H9 (cell line): Measurements from ENCODE around the gene ANKH. TPM values are rescaled to one million over a fixed set of nuclear protein-coding genes. Genes with fewer than 3 reads are reported as not detected.

Experiments
- DNase-seq: peaks from one replicate; pipeline ENCODE4 v3.0.0-alpha.2; 2017
- H2AFZ ChIP-seq: one replicate; pipeline ENCODE4 v1.6.1; 2013; ENCODE audit warnings: mild to moderate bottlenecking, low read length, control low read depth, moderate library complexity
- H2AK5ac ChIP-seq: 2 replicates; pipeline ENCODE4 v1.6.1; 2013; ENCODE audit warnings: low read length, control low read depth, mixed read lengths; ENCODE audit not compliant: insufficient read length
- H2BK120ac ChIP-seq: one replicate; pipeline ENCODE4 v1.6.1; 2013; ENCODE audit warnings: low read depth, mild to moderate bottlenecking, low read length, control low read depth, inconsistent platforms; ENCODE audit not compliant: poor library complexity, severe bottlenecking
- H2BK12ac ChIP-seq: 2 replicates; pipeline ENCODE4 v1.6.1; 2013; ENCODE audit warnings: low read length, control low read depth, mixed read lengths, low read depth; ENCODE audit not compliant: insufficient read length
- H2BK15ac ChIP-seq: 2 replicates; pipeline ENCODE4 v1.6.1; 2013; ENCODE audit warnings: low read depth, low read length, control low read depth
- H2BK20ac ChIP-seq: one replicate; pipeline ENCODE4 v1.6.1; 2013; ENCODE audit warnings: low read depth, mild to moderate bottlenecking, low read length, control low read depth, inconsistent platforms; ENCODE audit not compliant: poor library complexity, severe bottlenecking
- H2BK5ac ChIP-seq: 2 replicates; pipeline ENCODE4 v1.6.1; 2013; ENCODE audit warnings: low read length, control low read depth, mixed read lengths; ENCODE audit not compliant: insufficient read length
- H3K14ac ChIP-seq: 2 replicates; pipeline ENCODE4 v1.6.1; 2013; ENCODE audit warnings: low read length, control low read depth; ENCODE audit not compliant: insufficient read depth
- H3K18ac ChIP-seq: 2 replicates; pipeline ENCODE4 v1.6.1; 2013; ENCODE audit warnings: low read depth, mild to moderate bottlenecking, mixed read lengths, low read length, control low read depth; ENCODE audit not compliant: insufficient read length
- H3K23ac ChIP-seq: 2 replicates; pipeline ENCODE4 v1.6.1; 2013; ENCODE audit warnings: low read length, control low read depth, mixed read lengths, low read depth; ENCODE audit not compliant: insufficient read length
- H3K23me2 ChIP-seq: 2 replicates; pipeline ENCODE4 v1.6.1; 2013; ENCODE audit warnings: low read depth, mild to moderate bottlenecking, mixed read lengths, low read length, control low read depth; ENCODE audit not compliant: insufficient read length, poor library complexity, severe bottlenecking
- H3K27ac ChIP-seq: 2 replicates; pipeline ENCODE4 v1.5.1; 2013; ENCODE audit warnings: low read length, control low read depth, mixed read lengths, low read depth; ENCODE audit not compliant: insufficient read length
- H3K27me3 ChIP-seq: 2 replicates; pipeline ENCODE4 v1.6.1; 2013; ENCODE audit warnings: low read length, control low read depth, inconsistent platforms; ENCODE audit not compliant: insufficient read depth
- H3K4ac ChIP-seq: 2 replicates; pipeline ENCODE4 v1.6.1; 2013; ENCODE audit warnings: low read depth, mild to moderate bottlenecking, control low read depth, inconsistent platforms, low read length, moderate library complexity
- H3K4me1 ChIP-seq: 2 replicates; pipeline ENCODE4 v1.6.1; 2013; ENCODE audit warnings: low read length, control low read depth, inconsistent platforms; ENCODE audit not compliant: insufficient read depth
- H3K4me2 ChIP-seq: 2 replicates; pipeline ENCODE4 v1.6.1; 2013; ENCODE audit warnings: low read length, control low read depth, mixed read lengths; ENCODE audit not compliant: insufficient read length, insufficient read depth
- H3K56ac ChIP-seq: 2 replicates; pipeline ENCODE4 v1.6.1; 2013; ENCODE audit warnings: low read depth, mild to moderate bottlenecking, mixed read lengths, low read length, control low read depth; ENCODE audit not compliant: insufficient read length
- H3K79me1 ChIP-seq: 2 replicates; pipeline ENCODE4 v1.6.1; 2013; ENCODE audit warnings: low read depth, mild to moderate bottlenecking, moderate library complexity, low read length, control low read depth, inconsistent platforms; ENCODE audit not compliant: insufficient read depth, poor library complexity, severe bottlenecking
- H3K79me2 ChIP-seq: 2 replicates; pipeline ENCODE4 v1.6.1; 2013; ENCODE audit warnings: low read length, control low read depth, inconsistent platforms; ENCODE audit not compliant: insufficient read depth
- H3K9ac ChIP-seq: 2 replicates; pipeline ENCODE4 v1.6.1; 2013; ENCODE audit warnings: low read length, control low read depth, mixed read lengths; ENCODE audit not compliant: insufficient read length; ENCODE audit errors: extremely low read depth
- H3K9me3 ChIP-seq: one replicate; pipeline ENCODE4 v1.6.1; 2013; ENCODE audit warnings: low read depth, low read length, inconsistent platforms; ENCODE audit not compliant: control insufficient read depth
- H3T11ph ChIP-seq: one replicate; pipeline ENCODE4 v1.6.1; 2013; ENCODE audit warnings: mild to moderate bottlenecking, low read length, control low read depth, inconsistent platforms
- H4K20me1 ChIP-seq: one replicate; pipeline ENCODE4 v1.6.1; 2013; ENCODE audit not compliant: control insufficient read depth, insufficient read length, insufficient read depth
- H4K5ac ChIP-seq: 2 replicates; pipeline ENCODE4 v1.6.1; 2013; ENCODE audit warnings: low read depth, mild to moderate bottlenecking, mixed read lengths, low read length, control low read depth; ENCODE audit not compliant: insufficient read length
- H4K8ac ChIP-seq: replicated peaks from 2 replicates; pipeline ENCODE4 v1.6.1; 2013; ENCODE audit warnings: low read length, control low read depth, mixed read lengths, low read depth; ENCODE audit not compliant: insufficient read length
- H4K91ac ChIP-seq: 2 replicates; pipeline ENCODE4 v1.6.1; 2013; ENCODE audit warnings: low read depth, mild to moderate bottlenecking, moderate library complexity, mixed read lengths, low read length, control low read depth; ENCODE audit not compliant: insufficient read length
- H3K27ac Mint-ChIP-seq, 3 experiments: 2 replicates in 2 of 3; 3 replicates in 1 of 3; pipeline ENCODE4 v1.8.0; 2020 to 2021; ENCODE audit warnings: mixed read lengths in 3 of 3, mild to moderate bottlenecking in 1 of 3, moderate library complexity in 1 of 3
- H3K27me3 Mint-ChIP-seq: 2 replicates; pipeline ENCODE4 v1.8.0; 2021; ENCODE audit warnings: low read depth, mild to moderate bottlenecking, moderate library complexity, mixed read lengths
- H3K36me3 Mint-ChIP-seq, 3 experiments: 2 replicates in 2 of 3; 3 replicates in 1 of 3; pipeline ENCODE4 v1.8.0; 2020 to 2021; ENCODE audit warnings: low read depth in 3 of 3, mixed read lengths in 3 of 3; ENCODE audit not compliant: insufficient read depth in 1 of 3
- H3K4me1 Mint-ChIP-seq, 2 experiments: 2 replicates each; pipeline ENCODE4 v1.8.0; 2020; ENCODE audit warnings: mixed read lengths in 2 of 2
- H3K4me3 Mint-ChIP-seq, 2 experiments: 2 replicates in 1 of 2; 3 replicates in 1 of 2; pipeline ENCODE4 v1.8.0; 2020 to 2021; ENCODE audit warnings: mild to moderate bottlenecking in 2 of 2, mixed read lengths in 2 of 2, moderate library complexity in 1 of 2
- H3K9me3 Mint-ChIP-seq, 2 experiments: 2 replicates in 1 of 2; 3 replicates in 1 of 2; pipeline ENCODE4 v1.8.0; 2020; ENCODE audit warnings: mild to moderate bottlenecking in 2 of 2, mixed read lengths in 2 of 2, moderate library complexity in 1 of 2
- WGBS: extraction: QIAGEN DNeasy Blood & Tissue Kit; methylation state at CpG from one replicate; pipeline ENCODE4 v1.1.7; 2013; ENCODE audit warnings: missing lambda C conversion rate, low lambda C conversion rate, mixed read lengths; ENCODE audit not compliant: insufficient read length; ENCODE audit errors: extremely low coverage; 5-methylcytosine and 5-hydroxymethylcytosine counted together
- total RNA-seq: library from RNA; stranded (reverse); gene quantifications from 2 replicates; pipeline ENCODE4 v1.2.1, GENCODE V29; 2021
- TF ChIP-seq, protein P1 (sequence below): fragments of 200-600 bp; sonication (generic); conservative IDR thresholded peaks from 3 replicates; pipeline ENCODE4 v1.8.0; 2021; ENCODE audit warnings: antibody characterized with exemption, mild to moderate bottlenecking

The ANKH gene
- total RNA-seq, 1 experiment from 2014 or later = 9.6 TPM

DNA sequence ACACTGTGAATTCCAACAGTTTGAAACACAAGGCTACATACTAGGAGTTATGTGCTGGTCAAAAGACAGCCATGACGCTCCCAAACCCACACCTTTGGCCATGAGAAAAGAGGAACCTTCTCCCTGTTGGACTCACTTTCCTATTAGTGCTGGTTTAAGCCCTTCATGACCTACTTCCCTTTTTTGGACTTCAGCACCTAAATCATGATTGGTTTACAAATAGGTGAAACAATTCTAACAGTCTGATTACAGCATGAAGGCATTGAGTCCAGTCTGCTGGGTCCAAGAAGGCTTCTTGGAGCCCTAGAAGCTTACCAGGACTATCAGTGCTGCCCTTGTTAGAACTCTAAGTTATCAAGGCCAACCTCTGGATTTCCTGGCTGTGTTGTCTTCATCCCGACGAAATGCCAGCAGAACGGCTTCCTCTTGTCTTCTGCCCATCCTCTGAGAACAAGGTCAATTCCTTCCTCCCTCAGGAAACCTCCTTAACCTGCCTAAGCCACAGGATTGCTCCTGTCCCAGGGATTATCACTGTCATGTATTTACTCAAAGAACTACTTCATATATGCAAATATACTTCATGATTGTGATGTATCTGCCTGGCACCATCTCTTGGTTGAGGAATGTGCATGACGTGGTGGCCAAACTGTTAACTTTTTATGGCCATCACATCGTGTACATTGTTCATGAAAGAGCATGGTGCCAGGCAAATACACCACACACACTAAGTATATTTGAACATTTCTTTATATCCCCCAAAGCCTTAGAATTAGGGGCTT, 83.6 kb downstream of the ANKH start:
- Histone ChIP-seq H4K8ac (no peak overlapping the region), H3K4me1 (no peaks in the 10 kb centered on the region), H3K14ac (no peak overlapping the region), H3K23me2 (no peaks in the 10 kb centered on the region), H3K4me2 (no peak overlapping the region), H2BK120ac (no peak overlapping the region), H3K27me3 (no peaks in the 10 kb centered on the region), H2BK15ac (no peak overlapping the region), H2AFZ (no peak overlapping the region), H3T11ph (no peak overlapping the region), H4K5ac (no peak overlapping the region), H3K9me3 (peaks cover 4% of the 10 kb centered on the region), H3K27ac (no peak overlapping the region), H3K79me2 (no peaks in the 10 kb centered on the region), H4K20me1 (no peaks in the 10 kb centered on the region), H2AK5ac (no peak overlapping the region), H4K91ac (no peak overlapping the region), H3K4ac (no peak overlapping the region), H3K9ac (no peak overlapping the region), H3K79me1 (no peaks in the 10 kb centered on the region), H2BK20ac (no peak overlapping the region), H3K18ac (no peak overlapping the region), H3K56ac (no peak overlapping the region), H3K23ac (no peak overlapping the region), H2BK12ac (no peak overlapping the region), H2BK5ac (no peak overlapping the region)
- WGBS = no CpG with 5 or more reads among the region's 6 CpGs
- Mint-ChIP-seq H3K4me1 (no peaks in the 10 kb centered on the region), H3K27ac (no peak overlapping the region), H3K27me3 (no peaks in the 10 kb centered on the region), H3K9me3 (peaks cover 3 to 12% of the 10 kb centered on the region in 2 experiments; a peak in 4 of 5 replicates), H3K4me3 (no peak overlapping the region), H3K36me3 (peaks cover 2 to 10% (median 2%) of the 10 kb centered on the region in 3 experiments; a peak in 4 of 7 replicates)
- DNase-seq = no peak
- TF ChIP-seq, protein P1, sequence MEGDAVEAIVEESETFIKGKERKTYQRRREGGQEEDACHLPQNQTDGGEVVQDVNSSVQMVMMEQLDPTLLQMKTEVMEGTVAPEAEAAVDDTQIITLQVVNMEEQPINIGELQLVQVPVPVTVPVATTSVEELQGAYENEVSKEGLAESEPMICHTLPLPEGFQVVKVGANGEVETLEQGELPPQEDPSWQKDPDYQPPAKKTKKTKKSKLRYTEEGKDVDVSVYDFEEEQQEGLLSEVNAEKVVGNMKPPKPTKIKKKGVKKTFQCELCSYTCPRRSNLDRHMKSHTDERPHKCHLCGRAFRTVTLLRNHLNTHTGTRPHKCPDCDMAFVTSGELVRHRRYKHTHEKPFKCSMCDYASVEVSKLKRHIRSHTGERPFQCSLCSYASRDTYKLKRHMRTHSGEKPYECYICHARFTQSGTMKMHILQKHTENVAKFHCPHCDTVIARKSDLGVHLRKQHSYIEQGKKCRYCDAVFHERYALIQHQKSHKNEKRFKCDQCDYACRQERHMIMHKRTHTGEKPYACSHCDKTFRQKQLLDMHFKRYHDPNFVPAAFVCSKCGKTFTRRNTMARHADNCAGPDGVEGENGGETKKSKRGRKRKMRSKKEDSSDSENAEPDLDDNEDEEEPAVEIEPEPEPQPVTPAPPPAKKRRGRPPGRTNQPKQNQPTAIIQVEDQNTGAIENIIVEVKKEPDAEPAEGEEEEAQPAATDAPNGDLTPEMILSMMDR = no peak
